Peyer's patch (tissue), 4 donors: ENCODE measurements around the gene GPSM1. TPM values are rescaled to one million over a fixed set of nuclear protein-coding genes. Genes with fewer than 3 reads are reported as not detected.
A peak's percentile ranks its signal among the peaks of the same experiment; 100 is the strongest.

Experiments
- DNase-seq, 3 donors: peaks; one replicate each; pipeline ENCODE4 v3.0.0-alpha.2; 2017 to 2019
- H3K27ac ChIP-seq, 4 donors: fragments of 200-600 bp; sonication (generic); one replicate each; pipeline ENCODE4 v1.5.1; 2016 to 2019
- H3K27me3 ChIP-seq, 2 donors: fragments of 200-600 bp; sonication (generic); one replicate each; pipeline ENCODE4 v1.5.1; 2019
- H3K36me3 ChIP-seq, 3 donors: fragments of 200-600 bp; sonication (generic); one replicate each; pipeline ENCODE4 v1.5.1; 2016 to 2019
- H3K4me1 ChIP-seq, 4 donors: fragments of 200-600 bp; sonication (generic); one replicate each; pipeline ENCODE4 v1.5.1; 2016 to 2019
- H3K4me3 ChIP-seq, 4 donors: fragments of 200-600 bp; sonication (generic); 1 replicate in 3 of 4; 2 replicates in 1 of 4; pipeline ENCODE4 v1.5.1; 2016 to 2019; ENCODE audit warnings: mild to moderate bottlenecking in 1 of 4
- H3K9me3 ChIP-seq, 4 donors: fragments of 200-600 bp; sonication (generic); one replicate each; pipeline ENCODE4 v1.5.1; 2016 to 2019; ENCODE audit warnings: mild to moderate bottlenecking in 1 of 4
- POLR2A ChIP-seq, 2 donors: fragments of 450-650 bp; IDR thresholded peaks; one replicate each; pipeline ENCODE4 v1.5.1; 2017; ENCODE audit warnings: antibody characterized with exemption in 2 of 2, mild to moderate bottlenecking in 2 of 2, moderate library complexity in 2 of 2
- total RNA-seq, 4 donors: library from RNA; depleted of rRNA; stranded (reverse); fragments of >200 nt; gene quantifications; one replicate each; pipeline ENCODE4 v1.1.0, GENCODE V29; 2016
- TF ChIP-seq, protein P1 (sequence below), 6 experiments: fragments of 450-650 bp in 4 of 6; fragments of 200-600 bp in 2 of 6; sonication (generic) in 1 of 6; IDR thresholded peaks; one replicate each; pipeline ENCODE4 v1.5.1; 2017 to 2019; ENCODE audit warnings: antibody characterized with exemption in 6 of 6, mild to moderate bottlenecking in 3 of 6, moderate library complexity in 1 of 6

The GPSM1 gene
- total RNA-seq, 4 donors from 2014 or later: 3.7 to 25.6 (median 6.0) TPM

- Histone ChIP-seq H3K27me3 (no peaks in the 10 kb centered on the region), H3K27ac (no peak overlapping the region), H3K4me1 (peaks cover 0 to 29% (median 14%) of the 10 kb centered on the region in 4 donors), H3K4me3 (no peak overlapping the region), H3K36me3 (peaks cover 0 to 44% (median 0%) of the 10 kb centered on the region in 3 donors), H3K9me3 (no peaks in the 10 kb centered on the region)
- no peak for DNase-seq
- no peak for TF ChIP-seq POLR2A (IDR thresholded peaks at IDR 0.05)
- TF ChIP-seq, protein P1, sequence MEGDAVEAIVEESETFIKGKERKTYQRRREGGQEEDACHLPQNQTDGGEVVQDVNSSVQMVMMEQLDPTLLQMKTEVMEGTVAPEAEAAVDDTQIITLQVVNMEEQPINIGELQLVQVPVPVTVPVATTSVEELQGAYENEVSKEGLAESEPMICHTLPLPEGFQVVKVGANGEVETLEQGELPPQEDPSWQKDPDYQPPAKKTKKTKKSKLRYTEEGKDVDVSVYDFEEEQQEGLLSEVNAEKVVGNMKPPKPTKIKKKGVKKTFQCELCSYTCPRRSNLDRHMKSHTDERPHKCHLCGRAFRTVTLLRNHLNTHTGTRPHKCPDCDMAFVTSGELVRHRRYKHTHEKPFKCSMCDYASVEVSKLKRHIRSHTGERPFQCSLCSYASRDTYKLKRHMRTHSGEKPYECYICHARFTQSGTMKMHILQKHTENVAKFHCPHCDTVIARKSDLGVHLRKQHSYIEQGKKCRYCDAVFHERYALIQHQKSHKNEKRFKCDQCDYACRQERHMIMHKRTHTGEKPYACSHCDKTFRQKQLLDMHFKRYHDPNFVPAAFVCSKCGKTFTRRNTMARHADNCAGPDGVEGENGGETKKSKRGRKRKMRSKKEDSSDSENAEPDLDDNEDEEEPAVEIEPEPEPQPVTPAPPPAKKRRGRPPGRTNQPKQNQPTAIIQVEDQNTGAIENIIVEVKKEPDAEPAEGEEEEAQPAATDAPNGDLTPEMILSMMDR (IDR thresholded peaks at IDR 0.05): no peak
These were observed 70.9 kb downstream of the GPSM1 start for GRCh38 chr9:136398286-136398685.

DNA sequence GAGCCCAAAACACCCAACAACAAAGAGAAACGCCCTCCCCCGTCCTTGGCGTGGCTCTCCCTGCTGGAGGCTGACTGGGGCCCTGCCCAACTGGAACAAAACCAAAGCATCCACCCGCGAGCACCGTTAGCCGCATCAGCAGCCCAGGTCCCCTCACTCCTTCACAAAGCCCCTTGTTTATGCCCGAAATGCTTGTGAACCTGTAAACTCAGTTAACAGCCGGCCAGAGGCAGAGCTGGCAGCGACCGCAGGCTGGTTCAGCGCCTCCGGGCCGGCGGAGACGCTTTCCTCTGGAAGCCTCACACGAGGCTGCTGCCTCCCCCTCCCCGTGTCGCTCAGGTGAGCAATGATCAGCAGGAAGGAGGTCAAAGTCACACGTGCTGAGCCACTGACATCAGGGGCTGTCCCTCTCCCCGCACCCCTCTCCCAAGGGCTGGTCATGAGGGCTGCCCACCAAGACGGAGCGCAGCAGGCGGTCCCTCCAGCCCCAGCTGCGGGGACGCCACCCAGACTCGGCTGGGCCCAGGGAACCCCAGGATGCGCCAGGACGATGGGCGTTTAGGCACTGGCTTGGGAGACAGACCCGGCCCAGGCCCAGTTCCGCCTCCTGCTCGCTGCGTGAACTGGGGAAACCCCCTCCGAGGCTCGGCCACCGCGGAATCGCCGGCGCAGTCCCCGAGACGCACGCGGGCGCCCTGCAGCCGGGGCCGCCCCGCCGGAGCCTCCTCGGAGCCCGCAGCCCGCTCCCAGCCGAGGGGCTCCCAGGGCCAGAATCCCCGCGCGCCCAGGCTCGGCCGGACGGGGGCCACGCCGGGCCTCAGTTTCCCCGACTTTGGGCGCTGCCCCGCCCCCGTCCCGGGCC is 72.1 kb downstream of the GPSM1 start:
- Histone ChIP-seq H3K36me3 (peaks cover 0 to 43% (median 0%) of the 10 kb centered on the region in 3 donors), H3K27me3 (no peaks in the 10 kb centered on the region), H3K27ac (peak overlapping the region; percentile 18 to 86 (median 28)), H3K9me3 (no peaks in the 10 kb centered on the region), H3K4me3 (peak overlapping the region; percentile 90 to 99 (median 94)), H3K4me1 (peaks cover 0 to 32% (median 22%) of the 10 kb centered on the region in 4 donors)
- TF ChIP-seq, protein P1 (IDR thresholded peaks at IDR 0.05): no peak
- no peak for TF ChIP-seq POLR2A (IDR thresholded peaks at IDR 0.05)
- no peak for DNase-seq

DNA sequence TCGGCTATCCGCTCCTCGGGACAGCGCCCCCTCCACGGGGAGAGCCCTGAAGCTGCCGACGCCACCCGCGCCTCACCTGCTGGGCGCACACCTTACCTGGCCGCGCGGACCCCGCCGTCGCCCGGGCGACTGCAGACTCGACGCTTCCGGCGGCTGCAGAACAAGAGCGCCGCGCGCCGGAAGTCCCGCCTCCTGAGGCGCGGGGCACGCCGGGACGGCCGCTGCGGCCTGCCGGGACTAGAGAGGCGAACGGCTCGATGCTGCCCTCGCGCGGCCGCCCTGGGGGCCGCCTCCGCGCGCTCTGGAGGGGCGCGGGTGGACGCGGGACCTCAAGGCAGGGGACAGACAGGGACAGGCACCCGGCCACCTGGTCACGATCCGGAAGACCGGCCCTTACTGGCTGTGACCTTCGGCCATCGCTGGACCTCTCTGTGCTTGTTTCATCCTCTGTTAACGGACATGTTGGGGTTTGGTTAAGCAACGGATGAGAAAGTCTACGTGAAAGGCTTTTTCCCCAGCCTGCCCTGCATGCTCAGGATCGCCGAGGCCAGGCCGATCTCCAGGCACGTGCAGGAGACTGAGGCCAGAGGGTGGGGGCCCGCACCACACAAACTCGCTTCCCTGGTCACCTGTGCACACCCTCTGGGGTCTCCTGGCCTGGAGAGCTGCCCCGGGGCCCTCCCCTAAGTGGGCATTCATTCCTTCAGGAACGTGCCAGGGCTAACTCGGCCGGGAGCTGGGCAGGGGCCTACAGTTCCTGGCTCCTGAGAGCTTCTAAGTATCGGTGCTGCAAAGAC is 72.9 kb downstream of the GPSM1 start, which contains the start of gene SNAPC4:
SNAPC4 (minus strand) TSS at position 133 of the 797 bp plus-strand sequence. CDS start 1,742 bp downstream, outside the sequence.
- Histone ChIP-seq H3K4me3 (peak within 1 kb of the TSS; percentile 90 to 99 (median 94)), H3K27me3 (no peaks in the 10 kb centered on the region), H3K36me3 (peaks cover 0 to 43% (median 0%) of the 10 kb centered on the region in 3 donors), H3K27ac (peak within 1 kb of the TSS; percentile 18 to 86 (median 28)), H3K4me1 (peaks cover 0 to 38% (median 26%) of the 10 kb centered on the region in 4 donors), H3K9me3 (no peaks in the 10 kb centered on the region)
- DNase-seq: peak; percentile 82 to 93 (median 92)
- TF ChIP-seq, protein P1 (IDR thresholded peaks at IDR 0.05): peak; percentile 92 to 98 (median 96)
- peak; percentile 36 to 40 for TF ChIP-seq POLR2A (IDR thresholded peaks at IDR 0.05)

- H3K9me3 ChIP-seq: no peaks in the 10 kb centered on the region
- H3K4me3 ChIP-seq: no peak overlapping the region
- peaks cover 0 to 45% (median 0%) of the 10 kb centered on the region in 3 donors for H3K36me3 ChIP-seq
- H3K4me1 ChIP-seq: peaks cover 0 to 38% (median 21%) of the 10 kb centered on the region in 4 donors
- no peaks in the 10 kb centered on the region for H3K27me3 ChIP-seq
- DNase-seq: no peak
- H3K27ac ChIP-seq: no peak overlapping the region
- TF ChIP-seq, protein P1 (IDR thresholded peaks at IDR 0.05): no peak
- no peak for TF ChIP-seq POLR2A (IDR thresholded peaks at IDR 0.05)
These were observed 74.0 kb downstream of the GPSM1 start for GRCh38 chr9:136401173-136401922.

GRCh38 chr9:136402067-136402466 is 74.7 kb downstream of the GPSM1 start:
- Histone ChIP-seq H3K9me3 (no peaks in the 10 kb centered on the region), H3K36me3 (peaks cover 0 to 45% (median 0%) of the 10 kb centered on the region in 3 donors), H3K27me3 (no peaks in the 10 kb centered on the region), H3K4me3 (no peak overlapping the region), H3K4me1 (peaks cover 0 to 38% (median 20%) of the 10 kb centered on the region in 4 donors), H3K27ac (no peak overlapping the region)
- TF ChIP-seq POLR2A (IDR thresholded peaks at IDR 0.05): no peak
- TF ChIP-seq, protein P1 (IDR thresholded peaks at IDR 0.05): no peak
- no peak for DNase-seq
